NCI-H82 treated with DMSO at 0.1 percent for 48 hours (cell line): ENCODE measurements around the gene UNC5C.
A peak's percentile ranks its signal among the peaks of the same experiment; 100 is the strongest.

Experiments used
- DNase-seq: peaks from one replicate; lab custom pipeline; 2025; ENCODE audit not compliant: unreplicated experiment; lab: John Stamatoyannopoulos, UW

The UNC5C gene

GRCh38 chr4:95548738-95549245 lies at the start of gene UNC5C:
Gene UNC5C, minus strand, starts transcription at chr4:95548973.
- no peak for DNase-seq

- DNase-seq, result no peak
These were observed 47.9 kb upstream of the UNC5C start for GRCh38 chr4:95596676-95597075.

GRCh38 chr4:95594629-95595028 lies 45.9 kb upstream of the UNC5C start:
- no peak for DNase-seq

GRCh38 chr4:95594013-95594412 lies 45.2 kb upstream of the UNC5C start:
- DNase-seq, result no peak

GRCh38 chr4:95591278-95591677 lies 42.5 kb upstream of the UNC5C start:
- DNase-seq, result no peak

- no peak for DNase-seq
These were observed 41.8 kb upstream of the UNC5C start for GRCh38 chr4:95590615-95591014.

GRCh38 chr4:95585016-95585695 lies 36.4 kb upstream of the UNC5C start:
- no peak for DNase-seq

GRCh38 chr4:95580226-95580625 lies 31.5 kb upstream of the UNC5C start:
- DNase-seq, result no peak

- no peak for DNase-seq
These were observed 23.7 kb upstream of the UNC5C start for GRCh38 chr4:95572304-95572991.

- DNase-seq, result no peak
These were observed 22.8 kb upstream of the UNC5C start for GRCh38 chr4:95571577-95571976.

GRCh38 chr4:95563638-95564337 lies 15.0 kb upstream of the UNC5C start:
- no peak for DNase-seq

- DNase-seq, result no peak
These were observed 12.0 kb upstream of the UNC5C start for GRCh38 chr4:95560774-95561173.

- DNase-seq, result no peak
These were observed 7.6 kb upstream of the UNC5C start for GRCh38 chr4:95556207-95556859.

GRCh38 chr4:95552942-95553550 lies 4.3 kb upstream of the UNC5C start:
- DNase-seq, result peak; percentile 55

GRCh38 chr4:95551653-95552052 lies 2.9 kb upstream of the UNC5C start:
- DNase-seq, result no peak

GRCh38 chr4:95550115-95550987 lies 1.6 kb upstream of the UNC5C start:
- no peak for DNase-seq

GRCh38 chr4:95549246-95550114 lies 707 bp upstream of the UNC5C start:
- DNase-seq, result no peak

GRCh38 chr4:95547715-95548471 lies 880 bp downstream of the UNC5C start:
- no peak for DNase-seq
